Measurements from ENCODE around the gene FLYWCH1.

FLYWCH1 gene

DNA sequence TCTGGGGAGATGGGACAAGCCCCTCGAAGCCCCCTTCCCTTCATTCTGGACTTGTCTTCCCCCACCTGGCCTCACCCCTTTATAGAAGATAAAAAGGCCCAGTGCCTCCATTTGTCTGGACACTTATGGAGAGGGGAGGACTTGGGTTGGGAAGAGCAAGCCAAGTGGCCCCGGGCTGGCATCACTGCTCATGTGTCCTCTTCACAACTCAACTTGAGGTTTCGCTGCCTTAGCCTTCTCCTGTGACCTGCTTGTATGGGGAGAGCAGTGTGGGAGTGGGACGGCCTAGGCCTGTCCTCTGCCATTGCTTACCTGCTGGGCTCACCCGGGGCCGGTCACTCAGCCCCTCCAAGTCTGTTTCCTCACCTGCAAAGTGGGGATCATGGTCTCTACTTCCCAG lies 58.8 kb downstream of the FLYWCH1 start:
- peak overlapping the region; percentile 87; the same call in 1 of the 2 replicates for H3K4me3 ChIP-seq (ENCODE audit: low read length)
- no peak for TF ChIP-seq ZNF274 (IDR thresholded peaks at IDR 0.05; ENCODE audit: low read depth, low read length)

DNA sequence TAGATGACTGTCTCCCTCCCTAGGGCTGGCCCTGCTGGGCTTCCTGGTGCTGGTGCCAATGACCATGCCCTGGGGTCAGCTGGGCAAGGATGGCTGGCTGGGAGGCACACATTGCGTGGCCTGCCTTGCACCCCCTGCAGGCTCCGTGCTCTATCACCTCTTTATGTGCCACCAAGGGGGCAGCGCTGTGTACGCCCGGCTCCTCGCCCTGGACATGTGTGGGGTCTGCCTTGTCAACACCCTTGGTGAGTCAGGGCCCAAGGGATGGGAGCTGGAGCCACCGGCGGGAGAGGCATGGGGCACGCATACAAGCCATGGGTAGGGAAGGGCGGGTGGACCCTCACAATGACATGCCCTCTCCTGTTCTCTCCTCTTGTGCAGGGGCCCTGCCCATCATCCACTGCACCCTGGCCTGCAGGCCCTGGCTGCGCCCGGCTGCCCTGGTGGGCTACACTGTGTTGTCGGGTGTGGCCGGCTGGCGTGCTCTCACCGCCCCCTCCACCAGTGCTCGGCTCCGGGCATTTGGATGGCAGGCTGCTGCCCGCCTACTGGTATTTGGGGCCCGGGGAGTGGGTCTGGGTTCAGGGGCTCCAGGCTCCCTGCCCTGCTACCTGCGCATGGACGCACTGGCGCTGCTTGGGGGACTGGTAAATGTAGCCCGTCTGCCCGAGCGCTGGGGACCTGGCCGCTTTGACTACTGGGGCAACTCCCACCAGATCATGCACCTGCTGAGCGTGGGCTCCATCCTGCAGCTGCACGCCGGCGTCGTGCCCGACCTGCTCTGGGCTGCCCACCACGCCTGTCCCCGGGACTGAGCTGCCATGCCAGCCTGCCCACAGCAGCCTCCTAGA lies 59.6 kb downstream of the FLYWCH1 start:
- no peak for TF ChIP-seq ZNF274 (IDR thresholded peaks at IDR 0.05; ENCODE audit: low read depth, low read length)
- no peak overlapping the region; the same call in 1 of the 2 replicates for H3K4me3 ChIP-seq (ENCODE audit: low read length)

- no peak overlapping the region for H3K4me3 ChIP-seq (ENCODE audit: low read length)
- no peak for TF ChIP-seq ZNF274 (IDR thresholded peaks at IDR 0.05; ENCODE audit: low read depth, low read length)
These were observed 60.5 kb downstream of the FLYWCH1 start for GRCh38 chr16:2971985-2972784.

DNA sequence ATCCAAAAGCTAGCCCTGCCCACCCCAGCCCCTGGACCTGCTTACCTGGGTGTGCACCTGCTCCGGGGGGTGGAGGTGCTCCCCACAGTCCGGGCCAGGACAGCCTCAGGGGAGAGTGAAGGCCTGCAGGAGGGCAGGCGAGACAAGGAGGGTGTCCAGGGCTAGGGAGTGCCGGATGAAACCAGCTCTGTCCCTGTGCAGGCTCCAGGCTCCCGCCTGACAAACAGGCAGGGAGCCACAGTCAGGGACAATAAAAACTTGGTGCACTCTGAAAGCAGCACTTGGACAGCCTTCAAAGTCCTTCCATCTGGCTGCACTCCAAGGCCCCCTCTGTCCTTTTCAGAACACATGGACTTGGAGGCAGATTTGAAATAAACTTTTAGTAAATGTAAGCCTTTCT lies 61.4 kb downstream of the FLYWCH1 start:
- no peak overlapping the region for H3K4me3 ChIP-seq (ENCODE audit: low read length)
- no peak for TF ChIP-seq ZNF274 (IDR thresholded peaks at IDR 0.05; ENCODE audit: low read depth, low read length)

DNA sequence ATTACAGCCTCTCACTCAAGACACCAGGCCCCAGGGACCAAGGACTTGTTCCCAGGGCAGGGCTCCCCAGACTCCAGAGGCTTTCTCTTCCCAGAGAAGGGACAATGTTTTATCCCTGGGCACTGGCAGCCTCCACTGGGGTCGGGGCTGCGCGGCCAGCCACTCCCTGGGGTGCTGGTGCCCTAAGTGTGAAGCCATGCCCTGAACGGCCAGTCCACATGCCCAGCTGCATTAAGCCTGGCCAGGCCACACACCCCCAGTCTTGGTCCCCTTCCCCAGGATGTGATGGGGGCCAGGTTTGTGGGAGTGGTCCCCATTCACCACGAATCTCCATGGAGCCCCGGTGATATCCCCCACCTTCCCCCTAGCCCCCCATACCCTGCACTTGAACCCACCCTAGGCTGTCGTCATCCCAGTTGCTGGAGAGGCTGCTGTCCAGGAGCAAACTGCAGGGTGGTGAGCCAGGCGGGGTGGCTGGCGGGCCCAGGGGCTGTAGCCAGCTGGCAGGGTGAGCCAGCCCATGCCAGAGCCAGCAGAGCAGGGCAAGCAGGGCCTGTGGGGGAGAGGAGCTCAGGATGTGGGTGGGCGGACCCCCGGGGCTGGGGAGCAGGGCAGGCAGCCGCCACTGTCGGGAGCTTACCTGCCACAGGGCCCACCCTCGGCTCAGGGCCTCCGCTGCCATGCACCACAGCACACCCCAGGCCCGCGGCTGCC lies 62.0 kb downstream of the FLYWCH1 start:
- TF ChIP-seq ZNF274 (IDR thresholded peaks at IDR 0.05; ENCODE audit: low read depth, low read length), result no peak
- H3K4me3 ChIP-seq (ENCODE audit: low read length), result no peak overlapping the region

GRCh38 chr16:2974319-2975056 lies 62.8 kb downstream of the FLYWCH1 start:
- TF ChIP-seq ZNF274 (IDR thresholded peaks at IDR 0.05; ENCODE audit: low read depth, low read length), result no peak
- H3K4me3 ChIP-seq (ENCODE audit: low read length), result no peak overlapping the region

- no peak for TF ChIP-seq ZNF274 (IDR thresholded peaks at IDR 0.05; ENCODE audit: low read depth, low read length)
- H3K4me3 ChIP-seq (ENCODE audit: low read length), result no peak overlapping the region
These were observed 63.5 kb downstream of the FLYWCH1 start for GRCh38 chr16:2975161-2975795.

GRCh38 chr16:2976201-2976600 lies 64.5 kb downstream of the FLYWCH1 start:
- no peak overlapping the region for H3K4me3 ChIP-seq (ENCODE audit: low read length)
- TF ChIP-seq ZNF274 (IDR thresholded peaks at IDR 0.05; ENCODE audit: low read depth, low read length), result no peak

GRCh38 chr16:2976673-2977072 lies 64.9 kb downstream of the FLYWCH1 start:
- no peak for TF ChIP-seq ZNF274 (IDR thresholded peaks at IDR 0.05; ENCODE audit: low read depth, low read length)
- no peak overlapping the region for H3K4me3 ChIP-seq (ENCODE audit: low read length)

GRCh38 chr16:2977440-2977839 lies 65.7 kb downstream of the FLYWCH1 start:
- TF ChIP-seq ZNF274 (IDR thresholded peaks at IDR 0.05; ENCODE audit: low read depth, low read length), result no peak
- H3K4me3 ChIP-seq (ENCODE audit: low read length), result no peak overlapping the region

DNA sequence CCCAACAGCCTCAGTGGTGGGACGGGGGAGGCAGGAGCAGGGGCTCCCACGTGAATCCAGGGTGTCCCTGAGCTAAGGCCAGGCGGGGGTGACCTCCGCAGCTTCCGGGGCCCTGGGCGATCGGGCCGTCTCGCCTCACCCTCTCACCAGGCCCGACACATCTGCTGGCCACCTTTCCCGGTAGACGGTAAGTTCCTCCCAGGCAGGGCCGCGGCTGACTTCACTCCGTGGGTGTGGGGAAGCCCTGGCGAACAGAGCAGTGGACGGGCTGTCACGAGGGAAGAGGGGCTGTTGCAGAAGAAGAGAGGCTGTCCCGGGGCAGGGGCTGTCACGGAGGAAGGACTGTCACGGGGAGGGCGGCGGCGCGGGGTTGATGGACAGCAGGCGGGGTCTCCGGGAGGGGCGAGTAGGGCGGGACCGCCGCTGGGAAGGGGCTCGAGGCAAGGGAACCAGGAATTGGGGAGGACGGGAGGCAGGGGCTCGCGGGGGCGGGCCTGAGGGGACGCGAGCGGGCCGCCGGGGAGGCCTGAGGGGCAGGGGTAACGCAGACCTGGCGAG lies 68.0 kb downstream of the FLYWCH1 start:
- TF ChIP-seq ZNF274 (IDR thresholded peaks at IDR 0.05; ENCODE audit: low read depth, low read length), result no peak
- H3K4me3 ChIP-seq (ENCODE audit: low read length), result peak overlapping the region; percentile 67

DNA sequence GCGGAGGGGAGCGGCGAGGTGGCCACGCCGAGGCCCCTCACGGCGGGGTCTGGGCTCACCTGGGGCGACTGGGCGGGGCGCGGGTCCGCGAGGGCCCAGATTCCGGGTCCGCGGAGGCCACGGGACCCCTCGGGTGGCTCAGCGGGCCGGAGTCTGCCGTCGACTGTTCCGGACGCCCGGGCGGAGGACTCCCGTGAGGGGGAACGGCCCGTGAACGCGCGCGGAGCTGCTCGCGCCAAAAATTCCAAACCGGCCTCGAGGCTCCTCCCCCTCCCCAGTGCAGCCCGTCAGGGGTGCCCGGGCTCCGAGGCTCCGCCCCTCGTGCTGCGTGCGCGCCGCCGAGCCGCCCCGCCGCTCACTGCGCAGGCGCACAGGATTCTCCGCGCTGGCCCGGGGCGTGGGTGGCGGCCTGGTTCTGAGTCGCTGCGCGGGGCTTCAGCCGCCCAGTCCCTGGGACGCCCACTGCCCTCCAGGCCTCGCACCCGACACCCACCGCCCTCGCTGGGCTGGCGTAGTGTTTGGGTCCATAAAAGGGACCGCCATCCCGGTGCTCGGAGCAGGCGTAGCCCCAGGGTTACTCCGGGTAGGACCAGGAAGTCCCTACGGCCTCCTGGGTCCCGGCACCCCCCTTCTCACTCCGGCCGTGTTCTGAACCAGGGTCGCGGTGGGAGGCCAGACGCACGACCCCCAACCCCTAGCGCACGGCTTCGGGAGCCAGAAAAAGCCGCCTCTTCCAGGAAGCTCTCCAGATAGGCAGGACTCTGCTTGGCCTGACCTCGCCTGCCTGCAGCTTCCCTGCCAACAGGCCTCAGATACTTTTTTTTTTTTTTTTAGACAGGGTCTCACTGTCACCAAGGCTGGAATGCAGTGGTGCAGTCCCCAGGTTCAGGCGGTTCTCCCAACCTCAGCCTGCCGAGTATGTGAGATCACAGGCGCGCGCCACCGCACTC lies 68.8 kb downstream of the FLYWCH1 start, which contains the start of gene PKMYT1:
TSS of gene PKMYT1 (minus strand) at position 220 of the 950 bp plus-strand sequence. CDS start 789 bp downstream, outside the sequence.
- peak within 1 kb of the TSS; percentile 67 for H3K4me3 ChIP-seq (ENCODE audit: low read length)
- no peak for TF ChIP-seq ZNF274 (IDR thresholded peaks at IDR 0.05; ENCODE audit: low read depth, low read length)
